GM18507 (cell line): ENCODE measurements around the gene GALNT2.
A peak's percentile ranks its signal among the peaks of the same experiment; 100 is the strongest.

Experiments
- DNase-seq: peaks from one replicate; pipeline ENCODE4 v3.0.0; 2011; ENCODE audit warnings: low read depth; ENCODE audit not compliant: insufficient read length; ENCODE audit errors: extremely low spot score
- FAIRE-seq: peaks from 2 replicates; lab custom pipeline; 2011; peaks lifted over from hg19 to GRCh38; lab: Jason Lieb, UNC

The GALNT2 gene

DNA sequence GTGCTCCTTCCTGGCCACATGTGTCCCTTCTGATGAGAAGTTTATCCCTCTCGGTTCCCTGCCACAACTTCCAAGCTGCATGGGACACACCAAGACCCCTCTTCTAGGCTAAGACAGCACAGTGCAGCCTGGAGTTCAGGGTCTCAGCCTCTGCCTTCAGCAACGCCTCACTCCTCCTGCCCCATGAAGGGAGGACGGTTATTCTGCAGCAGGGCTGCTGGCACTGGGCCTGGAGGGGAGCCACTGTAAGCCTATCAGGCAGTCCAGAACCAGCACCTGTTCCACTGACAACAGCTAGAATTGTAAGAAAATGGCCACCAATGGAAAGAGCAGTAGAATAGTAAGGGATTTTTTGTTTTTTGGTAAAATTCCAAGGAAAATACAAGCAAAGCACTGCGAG lies 72.3 kb downstream of the GALNT2 start:
- FAIRE-seq (no peak), DNase-seq (no peak)

DNA sequence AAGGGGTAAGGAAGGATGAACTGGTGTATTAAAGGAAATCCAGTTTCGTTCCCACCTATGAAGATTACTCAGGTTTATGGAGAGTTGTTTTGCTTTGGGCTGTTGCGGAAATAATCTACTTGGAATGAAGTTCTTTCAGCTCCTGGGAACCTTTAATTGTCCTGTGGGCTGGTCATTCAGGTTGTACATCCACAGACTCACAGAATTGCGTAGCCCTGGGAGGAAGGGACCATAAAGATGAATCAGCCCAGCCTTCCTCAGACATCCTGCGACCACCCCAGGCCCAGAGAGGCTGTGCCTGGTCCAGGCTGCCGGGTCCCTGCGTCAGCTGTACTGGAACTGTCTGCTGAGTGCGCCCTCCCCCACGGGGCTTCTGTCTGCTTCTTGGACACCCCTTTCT lies 72.7 kb downstream of the GALNT2 start:
- DNase-seq, result no peak
- FAIRE-seq, result no peak

GRCh38 chr1:230140221-230141020 lies 73.4 kb downstream of the GALNT2 start:
- DNase-seq (no peak), FAIRE-seq (no peak)

DNA sequence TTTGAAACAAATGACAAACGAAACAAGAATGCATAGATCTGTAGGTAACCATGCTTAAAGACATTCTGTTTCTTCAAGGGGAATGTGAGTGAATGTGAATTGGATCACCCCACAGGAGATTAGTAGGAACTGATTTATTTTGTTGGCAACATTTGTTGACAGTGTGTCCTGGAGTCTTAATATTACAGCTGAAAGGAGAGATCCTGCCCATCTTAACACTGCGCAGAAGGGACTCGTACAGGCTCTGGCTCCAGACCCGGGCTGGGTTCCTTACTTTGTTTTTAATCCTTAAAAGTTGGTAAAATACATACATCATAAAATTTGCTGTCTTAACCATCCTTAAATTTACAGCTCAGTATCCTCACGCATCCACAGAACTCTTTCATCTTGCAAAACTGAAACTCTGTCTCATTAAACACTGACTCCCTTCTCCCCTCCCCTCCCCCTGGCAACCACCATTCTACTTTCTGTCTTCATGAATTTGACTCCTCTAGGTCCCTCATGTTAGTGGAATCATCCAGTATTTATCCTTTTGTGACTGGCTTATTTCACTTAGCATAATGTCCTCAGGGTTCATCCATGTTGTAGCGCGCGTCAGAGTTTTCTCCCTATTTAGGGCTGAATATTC lies 74.1 kb downstream of the GALNT2 start:
- DNase-seq (no peak), FAIRE-seq (no peak)

GRCh38 chr1:230141797-230142607 lies 75.0 kb downstream of the GALNT2 start:
- no peak for FAIRE-seq
- no peak for DNase-seq

- DNase-seq, result no peak
- no peak for FAIRE-seq
Observed at GRCh38 chr1:230142608-230143210, 75.7 kb downstream of the GALNT2 start.

GRCh38 chr1:230143534-230143933 lies 76.5 kb downstream of the GALNT2 start:
- FAIRE-seq (no peak), DNase-seq (no peak)

DNA sequence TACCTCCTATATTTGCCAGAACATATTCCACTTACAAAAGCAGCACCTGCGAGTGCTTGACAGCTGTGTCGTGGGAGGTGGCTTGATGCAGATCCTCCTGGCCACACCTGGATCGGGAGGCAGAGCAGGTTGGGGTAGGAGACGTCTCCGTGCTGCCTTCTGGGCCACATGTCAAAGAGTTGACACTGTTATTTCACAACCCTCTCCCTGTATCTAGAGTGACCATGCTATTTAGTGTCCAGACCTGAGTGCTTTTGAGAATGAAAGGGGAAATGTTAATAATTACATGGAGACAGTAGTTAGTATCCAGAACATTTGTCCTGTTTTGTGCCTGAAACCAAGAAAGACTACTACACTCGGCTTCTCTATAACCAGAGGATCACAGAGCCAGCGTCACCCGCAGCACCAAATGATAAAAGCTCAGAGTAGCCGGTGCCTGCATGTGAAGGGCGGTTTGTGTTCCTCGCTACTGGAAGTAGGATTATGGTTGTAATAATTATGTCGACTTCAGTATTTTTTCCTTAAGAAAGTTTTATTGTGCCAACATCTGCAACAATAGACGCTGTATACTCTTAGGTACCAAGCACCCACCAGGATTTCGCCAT lies 77.1 kb downstream of the GALNT2 start:
- DNase-seq (no peak), FAIRE-seq (no peak)

DNA sequence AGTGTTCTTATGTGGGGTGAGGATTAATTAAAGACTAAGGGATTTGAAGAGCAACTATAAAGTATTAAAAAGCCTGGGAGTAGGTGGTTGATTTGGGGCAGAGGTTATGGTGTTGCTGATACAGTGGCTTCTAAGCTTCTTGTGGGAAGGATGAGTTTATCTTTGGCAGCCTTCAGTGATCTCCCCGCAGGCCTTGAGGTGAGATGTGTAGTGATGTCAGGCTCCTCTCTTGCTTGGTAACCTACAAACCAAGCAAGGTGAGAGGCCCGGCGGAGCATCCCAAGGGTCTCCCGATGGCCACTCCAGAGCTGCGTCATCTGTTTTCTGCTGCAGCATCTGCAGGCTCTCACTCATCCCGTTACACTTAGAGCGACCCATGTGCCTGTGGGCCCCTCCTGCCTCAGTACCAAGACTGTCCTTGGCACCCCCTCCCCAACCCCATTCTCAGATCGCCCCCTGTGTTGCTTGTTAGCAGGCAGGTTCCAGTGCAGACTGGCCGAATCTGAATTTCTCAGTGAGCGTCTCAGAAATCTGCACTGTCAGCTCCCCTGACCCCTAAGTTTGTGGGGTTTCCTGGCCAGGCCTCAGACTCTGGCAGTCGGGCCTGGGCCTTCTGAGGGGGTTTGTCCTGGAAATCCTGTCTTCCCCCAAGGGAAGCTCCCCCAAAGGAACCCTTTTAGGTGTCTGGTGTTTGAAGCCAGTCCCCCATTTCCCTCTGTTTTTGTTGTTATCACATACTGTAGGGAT lies 77.9 kb downstream of the GALNT2 start:
- DNase-seq (no peak), FAIRE-seq (no peak)

GRCh38 chr1:230145505-230145899 lies 78.5 kb downstream of the GALNT2 start:
- DNase-seq, result no peak

GRCh38 chr1:230145953-230146476 lies 79.0 kb downstream of the GALNT2 start:
- DNase-seq, result no peak
- peak; percentile 66 for FAIRE-seq

More at GRCh38 chr1:230145505-230145899, 78.5 kb downstream of the GALNT2 start:
- no peak for FAIRE-seq

DNA sequence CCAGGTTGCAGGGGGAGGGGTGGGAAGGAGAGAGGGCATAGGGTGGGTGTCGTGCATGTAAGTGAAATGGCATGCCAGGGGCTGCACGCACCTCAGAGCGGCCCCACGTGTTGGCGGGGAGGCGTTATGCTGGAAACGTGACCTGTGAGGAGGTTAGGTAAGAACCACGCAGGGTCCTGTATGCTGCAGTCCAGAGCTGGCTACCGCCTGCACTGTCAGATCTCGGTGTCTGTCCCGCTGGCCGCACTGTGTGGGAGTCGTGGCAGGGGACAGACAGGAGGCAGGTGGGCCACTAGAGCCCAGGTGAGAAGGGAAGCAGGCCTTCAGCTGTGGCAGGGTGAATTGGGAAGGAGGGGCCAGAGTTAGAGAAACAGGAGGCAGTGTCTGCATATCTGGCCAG lies 79.7 kb downstream of the GALNT2 start:
- no peak for FAIRE-seq

GRCh38 chr1:230147253-230148125 lies 80.5 kb downstream of the GALNT2 start:
- FAIRE-seq, result no peak
- DNase-seq, result no peak

More for the DNA sequence above, 79.7 kb downstream of the GALNT2 start:
- DNase-seq, result no peak

GRCh38 chr1:230148126-230148652 lies 81.2 kb downstream of the GALNT2 start:
- FAIRE-seq (no peak), DNase-seq (no peak)

DNA sequence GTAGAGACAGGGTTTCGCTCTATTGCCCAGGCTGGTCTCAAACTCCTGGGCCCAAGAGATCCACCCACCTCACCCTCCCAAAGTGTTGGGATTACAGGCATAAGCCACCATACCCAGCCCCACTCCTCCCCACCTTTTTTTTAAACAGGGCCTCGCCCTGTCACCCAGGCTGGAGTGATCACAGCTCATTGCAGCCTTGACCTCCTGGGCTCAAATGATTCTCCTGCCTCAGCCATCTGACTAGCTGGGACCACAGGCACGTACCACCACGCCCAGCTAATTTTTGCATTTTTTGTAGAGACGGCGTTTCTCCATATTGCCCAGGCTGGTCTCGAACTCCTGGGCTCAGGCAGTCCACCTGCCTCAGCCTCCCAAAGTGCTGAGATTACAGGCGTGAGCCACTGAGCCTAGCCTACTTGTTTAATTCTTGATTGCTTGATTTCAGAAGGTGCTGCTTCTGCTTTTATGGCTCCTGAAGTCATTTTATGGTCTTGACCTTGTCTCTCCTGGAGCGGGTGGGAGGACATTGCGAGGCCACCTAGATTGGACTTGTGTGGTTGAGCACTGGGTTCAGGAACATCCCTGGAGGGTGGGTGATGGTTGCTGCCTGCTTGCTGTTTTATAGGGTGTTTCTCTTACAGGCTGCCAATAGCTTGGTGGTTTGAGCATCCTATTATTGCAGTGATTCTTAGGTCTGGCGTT lies 81.9 kb downstream of the GALNT2 start:
- FAIRE-seq, result no peak
- DNase-seq, result no peak

DNA sequence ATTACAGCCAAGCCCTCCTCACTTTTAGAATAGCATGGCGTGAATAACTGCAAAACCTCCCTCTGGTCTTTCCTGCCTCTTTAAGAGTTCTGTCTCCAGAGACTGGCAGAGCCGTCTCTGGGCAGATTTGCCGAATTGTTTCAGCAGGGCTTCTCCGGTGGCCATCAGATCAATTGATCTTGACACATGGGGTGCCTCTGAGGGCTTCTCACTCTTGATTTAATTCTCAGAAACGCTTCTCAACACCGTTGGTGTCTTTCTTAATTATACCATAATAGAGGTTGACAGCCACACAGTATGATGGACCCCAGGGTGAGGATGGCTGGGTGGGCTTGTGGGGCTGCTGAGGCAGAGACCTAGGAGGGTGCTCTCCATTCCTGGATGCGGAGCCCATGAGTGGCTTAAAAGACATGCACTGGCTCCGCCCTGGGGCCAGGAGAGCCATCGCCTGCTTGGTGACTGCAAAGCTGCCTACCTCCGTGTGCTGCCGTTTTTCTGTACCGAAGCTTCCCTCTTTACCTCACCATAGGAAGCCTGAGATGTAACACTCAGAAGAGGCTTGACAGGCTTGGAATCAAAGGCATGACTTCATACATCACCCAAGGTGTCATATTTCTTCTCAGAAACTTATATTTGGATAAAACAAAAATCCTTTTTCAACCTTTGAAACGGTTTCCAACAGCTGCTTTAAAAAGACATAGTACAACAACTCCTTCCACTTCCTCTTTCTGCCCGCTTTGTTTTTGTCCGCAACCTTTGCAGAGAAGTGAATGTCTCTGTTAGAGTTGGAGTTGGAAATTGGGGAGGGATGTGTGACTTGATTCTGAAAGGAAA lies 82.9 kb downstream of the GALNT2 start:
- DNase-seq (no peak), FAIRE-seq (peak; percentile 70)
